ENCODE measurements around the gene FARS2.

FARS2 gene

DNA sequence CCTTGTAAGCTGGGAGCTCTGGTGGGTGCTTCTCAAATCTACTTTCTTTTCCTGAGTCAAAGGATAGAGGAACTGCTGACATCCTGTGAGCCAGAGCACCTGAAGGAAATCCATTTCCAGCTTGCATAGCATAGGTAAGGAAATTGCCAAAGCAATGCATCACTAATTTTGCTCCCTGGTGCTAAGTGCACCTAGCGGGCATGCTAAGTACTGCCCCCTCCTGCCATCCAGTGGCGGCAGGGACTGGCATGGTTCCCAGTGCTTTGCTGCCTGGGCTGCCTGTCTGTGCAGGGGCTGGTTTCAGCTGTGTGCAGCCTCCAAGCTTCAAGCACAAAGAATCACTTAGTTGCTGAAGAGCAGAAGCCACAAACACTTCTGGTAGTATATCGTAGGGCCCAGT is 63.9 kb downstream of the FARS2 start:
- no peak for DNase-seq (ENCODE audit: low spot score)

DNA sequence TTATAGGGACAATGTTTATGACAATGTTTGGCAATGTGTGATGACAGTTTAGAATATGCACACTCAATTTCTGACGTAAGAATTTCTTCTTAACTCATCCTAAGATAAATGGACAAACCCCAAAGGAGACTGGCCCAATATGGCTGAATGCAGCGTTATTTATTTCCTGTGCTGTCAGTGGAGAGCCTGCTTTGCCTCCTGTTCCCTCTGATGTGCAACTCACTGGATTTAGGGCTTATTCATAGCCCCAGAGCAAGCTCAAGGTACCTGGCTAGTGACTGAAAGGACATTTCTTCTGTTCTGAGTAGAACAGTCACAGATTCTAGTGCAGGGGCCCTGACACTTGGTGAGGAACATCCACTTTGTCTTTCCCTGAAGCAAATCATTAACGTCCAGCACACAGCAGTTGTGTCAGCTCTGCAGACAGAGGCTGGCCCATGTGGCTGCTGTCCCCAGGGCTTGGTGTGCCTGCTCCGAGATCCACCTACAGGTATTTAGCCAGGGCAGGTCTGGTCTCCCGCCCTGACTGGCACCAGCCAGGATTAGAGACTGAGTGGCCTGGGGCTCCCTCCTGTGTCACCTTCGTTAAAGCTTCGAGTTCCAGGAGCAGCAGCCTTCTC is 64.8 kb downstream of the FARS2 start:
- DNase-seq (ENCODE audit: low spot score), result no peak

DNA sequence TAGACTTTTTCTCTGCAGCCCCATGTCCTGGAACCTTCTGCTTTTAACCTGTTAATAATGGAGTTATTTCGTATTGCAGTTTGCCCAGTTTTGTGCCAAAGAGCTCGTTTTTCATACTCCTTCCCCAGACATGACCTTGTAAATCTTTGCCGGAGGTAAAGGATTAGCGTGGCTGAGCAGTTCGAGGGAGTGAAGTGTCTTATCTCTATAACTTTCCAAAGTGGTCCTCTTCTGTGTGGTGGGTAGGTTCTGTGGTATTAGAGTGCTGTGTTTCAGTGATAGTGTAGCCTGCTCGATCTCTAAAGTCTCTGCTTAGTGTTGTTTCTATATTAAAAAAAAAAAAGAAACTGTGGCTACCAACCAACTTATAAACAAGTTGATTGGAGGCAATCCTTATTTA is 67.5 kb downstream of the FARS2 start:
- no peak for DNase-seq (ENCODE audit: low spot score)

DNA sequence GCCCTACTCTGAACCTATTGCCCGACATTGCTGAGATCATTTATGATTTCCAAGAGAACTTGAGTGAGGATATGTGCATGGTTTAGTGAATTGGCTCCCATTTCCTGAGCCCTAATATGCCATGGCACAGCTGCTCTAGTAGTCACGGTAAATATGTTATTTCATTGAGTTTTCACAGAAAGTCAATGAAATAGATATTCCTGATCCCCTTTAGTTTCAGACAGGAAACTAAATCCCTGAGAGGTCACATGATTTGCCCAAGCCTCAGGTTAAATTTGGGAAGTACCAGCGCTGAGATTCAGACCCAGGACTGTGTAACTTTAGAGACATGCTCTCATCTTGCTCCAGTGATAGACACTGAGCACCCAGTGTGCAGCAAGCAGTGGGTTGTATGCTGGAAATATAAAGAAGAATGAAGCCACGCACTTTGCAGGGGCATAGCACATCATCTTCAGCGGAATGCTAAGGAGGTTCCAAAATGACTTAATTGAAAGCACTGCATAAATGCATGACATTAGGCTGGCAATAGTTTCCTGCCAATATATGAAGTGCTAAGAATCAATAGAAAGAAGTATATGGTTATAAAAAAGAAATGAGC is 70.6 kb downstream of the FARS2 start:
- no peak for DNase-seq (ENCODE audit: low spot score)

DNA sequence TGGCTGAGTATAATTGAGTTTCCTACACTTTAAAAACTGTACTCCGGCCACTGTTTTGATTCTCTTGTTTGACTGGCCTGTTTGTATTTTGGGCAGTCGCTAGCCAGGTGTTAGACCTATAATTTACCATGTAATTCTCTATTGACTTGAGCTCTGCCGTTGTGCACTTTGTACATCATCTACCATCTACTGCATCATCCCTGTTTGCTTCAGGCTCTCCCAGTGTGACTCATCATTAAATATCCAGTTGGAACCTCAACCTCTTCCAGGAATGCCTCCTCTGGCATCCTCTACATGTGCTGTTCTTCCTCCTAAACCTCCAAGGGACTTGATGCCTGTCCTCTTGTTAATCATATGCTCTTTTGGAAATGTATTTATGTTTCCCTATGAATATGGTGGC is 72.3 kb downstream of the FARS2 start:
- DNase-seq (ENCODE audit: low spot score), result no peak

DNA sequence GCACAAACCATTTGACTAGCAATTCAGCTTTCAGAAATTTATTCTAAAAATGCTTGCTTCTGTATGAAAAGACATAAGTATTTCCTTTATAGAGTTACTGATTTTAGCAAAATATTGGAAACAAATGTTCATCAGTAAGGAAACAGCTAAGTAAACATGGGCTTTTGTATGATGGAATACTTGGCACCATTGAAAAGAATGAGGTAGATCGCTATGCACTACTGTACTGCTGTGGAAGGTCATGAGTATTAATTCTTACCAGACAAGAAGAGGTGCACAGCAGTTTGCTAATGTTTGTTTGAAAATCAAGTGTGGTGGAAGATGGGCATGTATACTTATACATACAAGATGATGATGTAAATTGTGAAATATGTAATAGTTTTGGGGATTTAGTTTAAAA is 73.0 kb downstream of the FARS2 start:
- DNase-seq (ENCODE audit: low spot score), result no peak

DNA sequence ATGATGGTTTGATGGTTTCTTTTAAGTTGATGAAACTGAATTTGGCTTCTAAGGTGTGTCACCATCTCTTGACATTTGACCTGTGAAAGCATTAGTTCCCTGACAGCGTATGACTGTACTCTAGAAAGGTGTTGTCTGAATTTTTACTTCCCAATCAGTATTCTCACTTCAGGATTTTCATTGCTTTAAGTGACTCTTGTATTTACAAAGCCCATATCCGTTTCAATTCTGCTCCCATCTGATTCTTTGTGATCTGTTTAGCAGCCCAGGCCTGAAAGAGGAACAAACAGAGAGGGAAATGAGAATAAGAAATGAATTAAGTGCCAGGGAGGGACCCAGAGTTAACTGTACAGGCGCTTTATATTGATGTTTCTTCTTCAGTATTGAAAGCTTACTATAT is 73.7 kb downstream of the FARS2 start:
- no peak for DNase-seq (ENCODE audit: low spot score)

DNA sequence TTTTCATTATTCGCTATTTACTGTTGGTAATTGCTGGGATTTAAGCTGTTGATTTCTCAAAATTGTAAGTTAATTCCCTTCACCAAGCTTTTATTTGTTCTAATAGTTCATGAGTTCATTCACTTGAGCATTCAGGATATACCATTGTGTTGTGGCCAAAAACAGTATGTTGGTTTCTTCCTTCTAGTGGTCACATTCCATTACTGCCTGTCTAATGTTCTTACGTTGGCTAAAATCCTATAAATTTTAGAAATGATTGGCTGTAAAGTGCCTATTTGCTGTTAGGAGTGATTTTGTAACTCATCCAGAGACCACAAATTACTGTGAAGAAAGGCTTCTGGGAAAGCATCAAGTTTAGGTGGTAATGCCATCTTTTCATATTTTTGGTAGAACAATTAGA is 76.3 kb downstream of the FARS2 start:
- DNase-seq (ENCODE audit: low spot score), result no peak

DNA sequence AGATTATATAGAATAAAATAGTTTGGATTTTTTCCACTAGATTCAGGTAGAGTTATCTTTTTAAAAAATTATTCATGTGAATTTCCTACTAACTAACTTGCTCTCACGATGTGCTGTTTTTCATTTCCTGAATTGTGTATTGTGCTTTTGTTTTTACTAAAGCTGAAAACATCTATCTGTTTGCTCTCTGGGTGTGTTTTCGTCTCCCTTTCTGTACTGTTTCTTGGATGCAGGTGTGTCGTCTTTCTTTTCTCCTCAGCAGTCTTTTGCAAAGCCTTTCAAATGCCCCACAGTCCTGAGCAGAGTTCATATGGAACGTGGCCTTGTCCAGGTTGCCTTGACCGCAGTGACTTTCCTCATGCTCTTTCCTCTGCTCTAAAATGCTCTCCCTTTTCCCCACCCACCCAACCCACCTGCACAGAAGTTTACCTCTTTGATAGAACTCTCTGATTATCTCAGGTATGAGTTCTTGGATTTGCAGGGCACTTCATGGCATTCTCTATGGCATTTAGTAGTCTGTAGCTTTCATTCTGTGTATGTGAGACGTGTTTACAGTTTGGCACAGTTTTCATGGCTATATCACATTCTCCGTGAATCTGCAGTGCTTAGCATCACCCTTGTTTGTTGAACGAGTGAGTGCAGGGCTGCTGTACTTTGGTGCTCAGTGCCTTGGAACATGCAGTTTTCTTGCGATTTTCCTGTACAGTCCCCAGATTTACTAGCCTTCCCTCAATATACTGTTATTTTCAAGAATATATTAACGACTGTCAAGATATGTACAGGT is 77.1 kb downstream of the FARS2 start:
- no peak for DNase-seq (ENCODE audit: low spot score)

DNA sequence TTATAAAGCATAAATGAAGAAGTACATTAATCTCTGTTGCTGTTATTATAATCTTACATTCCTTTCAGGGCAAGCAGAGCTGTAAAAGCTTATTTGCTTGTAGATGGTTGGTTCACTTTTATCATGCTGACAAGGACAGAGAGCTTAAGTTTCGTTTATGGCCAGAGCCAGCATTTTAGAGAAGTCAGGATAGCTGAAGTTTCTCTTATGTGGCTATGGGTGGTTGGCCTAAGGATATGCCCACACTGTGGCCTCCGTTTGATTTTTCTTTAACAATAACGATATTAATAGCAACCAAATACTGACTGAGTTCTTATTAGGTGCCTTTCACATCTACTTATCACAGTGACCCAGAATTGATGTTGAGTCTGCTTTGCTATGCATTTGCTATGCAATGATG is 78.5 kb downstream of the FARS2 start:
- DNase-seq (ENCODE audit: low spot score), result no peak

DNA sequence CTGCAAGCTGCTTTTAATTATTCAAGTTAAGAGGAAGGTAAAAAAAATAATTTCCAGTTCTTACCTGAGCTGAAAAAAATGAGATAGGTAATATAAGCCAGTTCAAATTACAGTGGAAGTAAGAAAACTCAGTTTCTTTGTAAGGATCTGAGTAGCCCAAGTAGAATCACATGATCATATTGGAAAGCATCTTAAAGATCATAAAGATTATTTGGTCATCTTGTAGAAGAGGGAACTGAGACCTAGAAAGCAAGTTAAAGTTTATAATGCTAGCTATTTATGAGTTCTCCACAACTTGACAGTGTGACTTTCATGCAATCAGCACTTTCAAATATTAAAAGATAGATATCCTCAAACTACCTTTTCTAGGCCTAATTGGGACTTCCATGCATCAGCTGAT is 80.5 kb downstream of the FARS2 start:
- no peak for DNase-seq (ENCODE audit: low spot score)

DNA sequence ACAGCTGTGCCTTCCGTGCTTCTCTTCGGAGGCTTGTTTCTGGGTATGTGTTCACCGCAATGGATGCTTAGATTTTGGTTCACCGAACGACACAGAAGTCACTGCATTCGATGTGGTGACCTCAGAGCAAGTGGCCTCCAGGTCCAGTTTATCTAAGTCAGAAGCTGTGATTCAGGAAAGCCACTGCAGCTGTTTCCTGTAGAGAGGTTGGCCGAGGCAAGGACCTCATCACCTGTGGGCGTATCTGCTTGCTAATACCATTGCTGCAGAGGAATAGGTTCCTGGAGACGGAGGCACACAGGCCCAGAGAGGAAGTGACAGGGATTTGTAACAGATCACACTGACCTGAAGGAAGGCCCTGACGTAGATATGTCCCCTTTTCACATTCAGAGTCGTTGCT is 82.7 kb downstream of the FARS2 start:
- DNase-seq (ENCODE audit: low spot score), result no peak

DNA sequence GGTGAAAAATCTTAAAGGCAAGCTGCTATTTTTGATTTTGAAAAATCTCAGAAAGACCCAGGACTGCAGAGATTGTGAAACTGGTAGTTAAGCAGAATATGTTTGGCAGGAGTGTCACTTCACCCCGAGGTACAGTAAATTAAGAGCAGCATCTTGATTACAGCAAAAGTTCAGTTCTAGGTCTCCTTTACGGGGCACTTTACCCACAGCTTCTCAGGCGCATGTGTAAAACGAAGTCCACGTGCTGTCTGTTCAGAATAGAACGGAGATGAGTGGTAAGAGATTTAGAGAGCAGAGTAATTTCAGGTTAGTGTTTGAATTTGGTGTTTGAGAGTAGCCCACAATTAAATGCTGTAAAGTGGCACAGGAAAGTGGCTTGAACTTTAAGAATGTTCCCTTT is 84.0 kb downstream of the FARS2 start:
- DNase-seq (ENCODE audit: low spot score), result no peak

DNA sequence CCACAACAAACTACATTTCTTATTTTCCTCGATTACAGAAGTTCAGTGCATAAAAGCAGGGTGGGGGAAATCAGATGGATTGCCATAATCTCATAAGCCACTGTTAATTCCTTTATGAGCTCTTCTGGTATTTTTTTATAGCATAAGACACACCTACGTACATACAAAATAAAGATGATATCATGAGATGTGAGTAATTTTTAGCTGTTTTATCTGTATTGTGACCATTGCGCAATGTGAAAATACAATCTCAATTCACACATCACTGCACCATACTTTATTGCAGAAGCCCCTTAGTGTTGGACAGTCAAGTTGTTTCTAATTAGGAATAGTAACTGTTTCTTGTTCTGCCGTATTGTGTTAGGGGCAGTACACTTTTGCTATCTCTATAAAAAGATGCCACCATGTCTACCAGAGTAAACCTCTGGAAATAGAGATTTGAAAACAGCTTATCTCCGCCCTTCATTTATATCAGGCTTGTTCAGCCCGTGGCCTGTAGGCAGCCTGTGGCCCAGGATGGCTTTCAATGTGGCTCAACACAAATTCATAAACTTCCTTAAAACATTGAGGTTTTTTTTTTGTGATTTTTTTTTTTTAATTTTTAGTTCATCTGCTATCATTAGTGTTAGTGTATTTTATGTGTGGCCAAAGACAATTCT is 90.4 kb downstream of the FARS2 start:
- no peak for DNase-seq (ENCODE audit: low spot score)

DNA sequence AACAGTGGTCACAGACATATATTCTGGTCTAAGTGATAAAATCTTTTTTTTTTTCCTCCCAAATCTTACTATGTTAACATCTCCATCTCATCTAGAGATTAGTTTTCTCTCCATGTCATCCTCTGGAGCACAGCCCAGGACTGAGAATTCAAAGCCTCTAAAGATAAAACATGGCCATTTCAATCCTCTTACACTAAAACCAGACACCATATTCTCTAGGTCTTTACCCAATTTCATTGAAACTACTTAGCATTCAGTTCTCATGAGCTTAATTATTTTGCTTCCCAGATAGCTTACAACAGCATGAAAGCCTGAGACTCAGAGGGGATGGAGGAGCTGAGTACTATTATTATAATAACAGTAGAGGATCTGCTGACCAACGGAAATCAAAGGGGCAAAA is 92.7 kb downstream of the FARS2 start:
- DNase-seq (ENCODE audit: low spot score), result no peak

DNA sequence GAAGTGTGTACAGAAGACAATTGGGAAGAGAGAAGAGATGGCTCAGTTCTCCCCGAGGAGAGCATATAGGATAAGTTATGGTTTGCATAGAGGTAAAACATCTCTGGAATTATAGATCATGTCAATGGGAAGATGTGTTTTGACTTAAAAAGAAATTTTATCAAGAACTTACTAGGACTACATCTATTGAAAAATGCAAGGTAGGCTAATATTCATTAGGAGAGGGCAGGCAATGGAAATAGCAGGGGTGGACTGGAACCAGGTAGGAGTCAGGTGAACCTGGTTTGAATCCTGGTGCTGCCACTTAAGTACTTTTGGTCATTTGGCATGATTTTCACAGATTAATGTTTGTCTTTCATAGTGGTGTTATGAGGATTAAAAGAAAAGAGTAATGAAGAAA is 96.2 kb downstream of the FARS2 start:
- no peak for DNase-seq (ENCODE audit: low spot score)

DNA sequence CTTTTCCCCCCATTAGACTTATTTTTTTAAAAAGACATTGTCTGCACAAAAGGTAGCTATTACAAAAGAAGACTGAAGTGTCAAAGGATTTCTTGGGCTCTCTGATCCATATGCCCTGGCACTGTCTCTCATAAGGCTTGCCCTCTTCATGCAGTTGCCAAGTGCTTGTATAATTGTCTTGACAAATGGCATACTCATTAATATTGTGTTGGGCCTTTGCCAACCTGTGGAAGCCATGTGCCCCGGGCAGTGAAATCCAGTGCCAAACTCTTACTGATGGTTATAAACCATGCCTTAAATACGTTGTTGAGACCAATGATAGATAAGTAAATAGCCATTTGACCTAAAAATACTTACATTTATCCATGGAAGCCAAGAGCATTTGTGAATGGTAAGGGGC is 98.1 kb downstream of the FARS2 start:
- no peak for DNase-seq (ENCODE audit: low spot score)

DNA sequence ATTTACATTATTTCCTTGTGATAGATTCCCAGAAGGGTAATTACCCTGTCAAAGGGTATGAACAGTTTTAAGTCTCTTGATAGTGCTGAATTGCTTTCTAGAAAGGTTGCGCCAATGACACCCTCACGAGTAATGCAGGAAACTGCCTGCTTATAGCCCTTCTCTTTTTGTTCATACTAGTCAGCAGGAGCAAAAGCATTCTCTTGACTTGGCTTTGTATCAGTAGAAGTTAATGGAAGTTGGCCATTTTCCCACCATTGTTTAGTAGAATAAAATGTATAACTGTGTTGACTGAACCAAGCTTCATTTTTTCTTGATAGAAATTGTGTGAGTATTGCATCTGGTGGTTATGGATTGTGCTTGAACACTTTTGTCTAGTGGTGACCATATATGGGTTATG is 100.1 kb downstream of the FARS2 start:
- DNase-seq (ENCODE audit: low spot score), result no peak

DNA sequence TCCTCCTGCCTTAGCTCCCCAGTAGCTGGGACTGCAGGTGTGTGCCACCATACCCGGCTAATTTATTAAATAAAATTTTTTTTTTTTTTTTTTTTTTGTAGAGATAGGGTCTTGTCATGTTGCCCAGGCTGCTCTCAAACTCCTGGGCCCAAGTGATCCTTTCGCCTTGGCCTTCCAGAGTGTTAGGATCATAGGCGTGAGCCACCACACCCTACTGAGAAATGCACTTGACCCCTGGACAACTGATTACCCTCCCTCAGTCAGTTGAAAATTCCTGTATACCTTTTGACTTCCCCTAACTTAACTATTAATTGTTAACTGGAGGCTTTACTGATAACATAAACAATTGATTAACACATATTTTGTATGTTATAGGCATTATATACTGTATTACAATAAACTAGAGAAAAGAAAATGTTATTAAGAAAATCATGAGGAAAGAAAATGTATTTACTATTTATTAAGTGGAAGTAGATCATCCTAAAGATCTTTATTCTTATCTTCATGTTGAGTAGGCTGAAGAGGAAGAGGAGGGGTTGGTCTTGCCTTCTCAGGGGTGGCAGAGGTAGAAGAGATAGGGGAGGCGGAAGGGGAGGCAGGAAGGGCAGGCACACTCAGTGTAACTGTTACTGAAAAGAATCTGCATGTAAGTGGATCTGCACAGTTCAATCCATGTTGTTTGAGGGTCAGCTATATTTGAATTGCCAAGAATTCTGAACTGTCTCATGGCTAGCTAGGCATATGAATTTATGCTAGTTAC is 104.3 kb downstream of the FARS2 start:
- DNase-seq (ENCODE audit: low spot score), result no peak

DNA sequence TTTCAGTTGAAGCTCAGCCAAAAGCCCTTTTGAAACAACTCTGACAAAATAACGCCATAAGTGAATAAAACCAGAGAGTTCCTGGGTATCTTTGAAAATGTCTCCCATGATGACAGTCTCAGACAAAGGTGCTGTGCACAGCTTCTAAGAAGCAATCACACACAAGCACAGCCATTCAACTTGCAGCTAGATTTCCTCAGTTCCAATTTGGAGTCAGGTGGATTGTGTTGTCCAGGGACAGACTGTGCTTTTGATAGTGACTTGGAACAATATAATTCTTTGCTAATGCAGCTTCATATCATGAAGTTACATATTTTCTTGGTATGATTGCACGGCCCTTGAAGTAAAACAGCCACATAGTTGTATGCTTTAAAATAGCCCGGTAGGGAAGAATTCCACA is 105.6 kb downstream of the FARS2 start:
- DNase-seq (ENCODE audit: low spot score), result no peak

DNA sequence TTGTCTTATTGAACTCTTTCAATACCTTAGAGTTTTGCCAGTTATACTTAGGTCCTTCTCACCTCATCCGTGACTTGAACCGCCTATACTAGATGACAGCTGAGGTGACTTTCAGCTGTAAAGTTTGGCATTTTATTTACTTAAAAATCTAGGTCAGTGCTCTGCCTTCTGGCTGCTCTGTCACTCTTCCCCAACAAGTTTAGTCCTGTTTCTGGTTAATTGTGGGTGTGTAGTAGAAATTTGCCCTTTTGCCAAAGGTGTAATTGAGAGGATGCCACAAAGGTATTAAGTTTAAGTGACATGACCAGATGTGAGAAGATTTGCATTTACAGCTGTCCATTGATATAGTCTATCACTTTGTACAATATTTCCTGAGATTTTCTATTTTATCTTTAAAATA is 106.2 kb downstream of the FARS2 start:
- DNase-seq (ENCODE audit: low spot score), result no peak

DNA sequence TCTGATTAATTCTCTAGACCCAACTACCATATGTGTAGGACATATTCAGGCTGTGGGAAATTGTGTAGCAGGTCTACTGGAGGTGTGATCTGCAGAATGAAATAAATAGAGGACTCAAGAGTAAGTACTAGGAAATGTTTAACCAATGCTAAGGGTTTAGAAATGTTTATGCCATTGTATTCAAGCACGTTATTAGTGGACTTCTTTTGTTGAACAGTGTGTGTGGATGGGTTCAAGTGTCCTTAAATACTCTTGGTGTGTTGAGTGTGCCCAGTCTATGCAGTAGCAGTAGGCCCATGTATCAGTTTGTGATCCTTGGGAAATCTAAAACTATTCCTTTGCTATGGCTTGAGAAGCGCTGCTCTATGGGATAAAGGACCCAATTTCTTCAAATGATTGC is 112.1 kb downstream of the FARS2 start:
- no peak for DNase-seq (ENCODE audit: low spot score)
